ENCODE data around the gene EVPL. TPM values are rescaled to one million over a fixed set of nuclear protein-coding genes. Genes with fewer than 3 reads are reported as not detected.

The EVPL gene
- 7.7 and 8.1 TPM in 2 replicates for total RNA-seq (2022)
- Bru-seq, nascent RNA: percentile 37 among the genes with signal in this experiment
- BruChase-seq, experiment 1, labeled RNA remaining after a 6-hour chase: percentile 50 among the genes with signal in this experiment
- percentile 43 among the genes with signal in this experiment for BruChase-seq, experiment 2, labeled RNA remaining after a 2-hour chase
- long read RNA-seq, full-length matches to known transcripts: 6 of 13 reads
- long read RNA-seq, partial matches to known transcripts: 1 of 13 reads
- long read RNA-seq, other reads (novel, unspliced or antisense): 6 of 13 reads

- Mint-ChIP-seq H3K9me3 (ENCODE audit: unreplicated experiment) (no peaks in the 10 kb centered on the region), H3K27ac (ENCODE audit: low read depth, unreplicated experiment) (peak within 1 kb of the TSS; percentile 74), H3K27me3 (ENCODE audit: insufficient read depth, unreplicated experiment) (no peaks in the 10 kb centered on the region), H3K36me3 (ENCODE audit: insufficient read depth, unreplicated experiment) (no peaks in the 10 kb centered on the region), H3K4me3 (ENCODE audit: unreplicated experiment) (peak within 1 kb of the TSS; percentile 80), H3K4me1 (ENCODE audit: insufficient read depth, unreplicated experiment) (peaks cover 6% of the 10 kb centered on the region)
- TF ChIP-seq CTCF (IDR thresholded peaks at IDR 0.05; ENCODE audit: unreplicated experiment): no peak
- peak; percentile 91 for DNase-seq (ENCODE audit: unreplicated experiment)
- ChIA-PET POLR2A (interaction anchor here (0.6 to 1.3 kb wide), 9 partner anchors 10 to 540 kb away, joined by 3 to 5 read pairs (median 3); partner anchors contain the start of genes EXOC7, SPHK1 and UBALD2), CTCF (interaction anchor here (0.6 to 1.6 kb wide), 4 partner anchors 14 to 371 kb away, joined by 4 to 6 read pairs (median 5); no protein-coding TSS in a partner anchor)
- intact Hi-C loops (cut with micrococcal nuclease): loop anchor here (5.0 kb wide), 1 partner anchor 45 kb away; the partner anchor contains the start of genes GALR2 and SRP68
- BruUV-seq (replicated peaks): no TSS peak
Observed at GRCh38 chr17:76027159-76027839, at the start of gene EVPL. Gene EVPL (minus strand): TSS chr17:76027306. CDS start chr17:76027198, 108 bp downstream.

- no peak for DNase-seq (ENCODE audit: unreplicated experiment)
- intact Hi-C loops (cut with micrococcal nuclease): no loop called here
- no peak overlapping the region for H3K27ac Mint-ChIP-seq (ENCODE audit: low read depth, unreplicated experiment)
- no peak for TF ChIP-seq CTCF (IDR thresholded peaks at IDR 0.05; ENCODE audit: unreplicated experiment)
- H3K36me3 Mint-ChIP-seq (ENCODE audit: insufficient read depth, unreplicated experiment): peaks cover 6% of the 10 kb centered on the region
- no TSS peak for BruUV-seq (replicated peaks)
- peaks cover 4% of the 10 kb centered on the region for H3K4me1 Mint-ChIP-seq (ENCODE audit: insufficient read depth, unreplicated experiment)
- ChIA-PET POLR2A (interaction anchor here (0.9 to 1.1 kb wide), 2 partner anchors 19 to 167 kb away, joined by 3 to 5 read pairs; no protein-coding TSS in a partner anchor), CTCF (interaction anchor here (0.6 kb wide), 1 partner anchor 481 kb away, joined by 4 read pairs; no protein-coding TSS in a partner anchor)
- H3K27me3 Mint-ChIP-seq (ENCODE audit: insufficient read depth, unreplicated experiment): peaks cover 54% of the 10 kb centered on the region
- no peak overlapping the region for H3K4me3 Mint-ChIP-seq (ENCODE audit: unreplicated experiment)
- no peaks in the 10 kb centered on the region for H3K9me3 Mint-ChIP-seq (ENCODE audit: unreplicated experiment)
Observed at GRCh38 chr17:76076146-76076764, 49.1 kb upstream of the EVPL start.

GRCh38 chr17:76075364-76076145 is 48.4 kb upstream of the EVPL start:
- no peak overlapping the region for H3K4me3 Mint-ChIP-seq (ENCODE audit: unreplicated experiment)
- peaks cover 6% of the 10 kb centered on the region for H3K36me3 Mint-ChIP-seq (ENCODE audit: insufficient read depth, unreplicated experiment)
- no peak for TF ChIP-seq CTCF (IDR thresholded peaks at IDR 0.05; ENCODE audit: unreplicated experiment)
- H3K9me3 Mint-ChIP-seq (ENCODE audit: unreplicated experiment): no peaks in the 10 kb centered on the region
- ChIA-PET POLR2A (interaction anchor here (0.7 to 0.9 kb wide), 2 partner anchors 166 to 168 kb away, joined by 3 to 5 read pairs; no protein-coding TSS in a partner anchor), CTCF (interaction anchor here (0.6 to 0.7 kb wide), 2 partner anchors 18 to 482 kb away, joined by 3 to 4 read pairs; no protein-coding TSS in a partner anchor)
- peaks cover 4% of the 10 kb centered on the region for H3K4me1 Mint-ChIP-seq (ENCODE audit: insufficient read depth, unreplicated experiment)
- no TSS peak for BruUV-seq (replicated peaks)
- intact Hi-C loops (cut with micrococcal nuclease): no loop called here
- H3K27me3 Mint-ChIP-seq (ENCODE audit: insufficient read depth, unreplicated experiment): peaks cover 54% of the 10 kb centered on the region
- no peak overlapping the region for H3K27ac Mint-ChIP-seq (ENCODE audit: low read depth, unreplicated experiment)
- DNase-seq (ENCODE audit: unreplicated experiment): no peak
